Esophagus muscularis mucosa (tissue), 3 donors: ENCODE measurements around the gene SAMD10.

Experiments
- POLR2A ChIP-seq: fragments of 450-650 bp; IDR thresholded peaks from one replicate; pipeline ENCODE4 v1.6.1; 2017; ENCODE audit warnings: antibody characterized with exemption, moderate library complexity, mild to moderate bottlenecking, low read depth
- TF ChIP-seq, protein P1 (sequence below), 3 experiments: fragments of 200-600 bp in 2 of 3; fragments of 450-650 bp in 1 of 3; sonication (generic) in 2 of 3; IDR thresholded peaks; one replicate each; pipeline ENCODE4 v1.5.1; 2017 to 2019; ENCODE audit warnings: antibody characterized with exemption in 3 of 3, mild to moderate bottlenecking in 2 of 3, moderate library complexity in 1 of 3

- TF ChIP-seq POLR2A = no peak
- TF ChIP-seq, protein P1, sequence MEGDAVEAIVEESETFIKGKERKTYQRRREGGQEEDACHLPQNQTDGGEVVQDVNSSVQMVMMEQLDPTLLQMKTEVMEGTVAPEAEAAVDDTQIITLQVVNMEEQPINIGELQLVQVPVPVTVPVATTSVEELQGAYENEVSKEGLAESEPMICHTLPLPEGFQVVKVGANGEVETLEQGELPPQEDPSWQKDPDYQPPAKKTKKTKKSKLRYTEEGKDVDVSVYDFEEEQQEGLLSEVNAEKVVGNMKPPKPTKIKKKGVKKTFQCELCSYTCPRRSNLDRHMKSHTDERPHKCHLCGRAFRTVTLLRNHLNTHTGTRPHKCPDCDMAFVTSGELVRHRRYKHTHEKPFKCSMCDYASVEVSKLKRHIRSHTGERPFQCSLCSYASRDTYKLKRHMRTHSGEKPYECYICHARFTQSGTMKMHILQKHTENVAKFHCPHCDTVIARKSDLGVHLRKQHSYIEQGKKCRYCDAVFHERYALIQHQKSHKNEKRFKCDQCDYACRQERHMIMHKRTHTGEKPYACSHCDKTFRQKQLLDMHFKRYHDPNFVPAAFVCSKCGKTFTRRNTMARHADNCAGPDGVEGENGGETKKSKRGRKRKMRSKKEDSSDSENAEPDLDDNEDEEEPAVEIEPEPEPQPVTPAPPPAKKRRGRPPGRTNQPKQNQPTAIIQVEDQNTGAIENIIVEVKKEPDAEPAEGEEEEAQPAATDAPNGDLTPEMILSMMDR (IDR thresholded peaks at IDR 0.05) = no peak
Observed at GRCh38 chr20:64015635-64016034, 36.2 kb upstream of the SAMD10 start.
